GM04504 (cell line): Measurements from ENCODE around the gene PARD6B.
A peak's percentile ranks its signal among the peaks of the same experiment; 100 is the strongest.

Experiments used
- DNase-seq: peaks from one replicate; pipeline ENCODE4 v3.0.0-alpha.2; 2012; ENCODE audit warnings: low read depth

The PARD6B gene

DNA sequence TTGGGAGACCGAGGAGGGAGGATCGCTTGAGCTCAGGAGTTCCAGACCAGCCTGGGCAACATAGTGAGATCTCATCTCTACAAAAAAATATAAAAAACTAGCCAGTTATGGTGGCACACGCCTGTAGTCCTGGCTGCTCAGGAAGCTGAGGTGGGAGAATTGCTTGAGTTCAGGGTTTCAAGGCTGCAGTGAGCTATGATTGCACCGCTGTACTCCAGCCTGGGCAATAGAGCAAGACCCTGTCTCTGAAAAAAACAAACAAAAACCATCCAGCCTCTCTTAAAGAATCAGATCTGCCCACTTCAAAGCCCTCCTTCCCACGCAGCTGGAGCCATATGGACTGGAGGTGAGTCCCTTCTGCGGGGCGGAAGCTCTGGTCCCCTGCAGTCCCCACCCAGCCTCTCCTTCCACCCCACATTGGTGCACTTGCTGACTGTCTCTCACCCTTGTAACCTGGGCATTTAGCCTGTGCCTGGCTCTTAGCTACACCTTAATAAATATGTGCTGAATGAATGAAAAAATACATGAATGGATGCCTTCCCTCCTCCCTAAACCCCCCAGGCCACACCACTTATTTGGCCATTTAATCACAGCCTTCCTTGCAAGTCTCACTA, 7.2 kb upstream of the PARD6B start:
- DNase-seq: no peak

GRCh38 chr20:50724851-50725723, 6.3 kb upstream of the PARD6B start:
- peak; percentile 89 for DNase-seq

- no peak for DNase-seq
These were observed 5.7 kb upstream of the PARD6B start for GRCh38 chr20:50725724-50726005.

- DNase-seq: no peak
These were observed 4.2 kb upstream of the PARD6B start for GRCh38 chr20:50726955-50727791.

GRCh38 chr20:50727792-50728485, 3.4 kb upstream of the PARD6B start:
- DNase-seq: no peak

DNA sequence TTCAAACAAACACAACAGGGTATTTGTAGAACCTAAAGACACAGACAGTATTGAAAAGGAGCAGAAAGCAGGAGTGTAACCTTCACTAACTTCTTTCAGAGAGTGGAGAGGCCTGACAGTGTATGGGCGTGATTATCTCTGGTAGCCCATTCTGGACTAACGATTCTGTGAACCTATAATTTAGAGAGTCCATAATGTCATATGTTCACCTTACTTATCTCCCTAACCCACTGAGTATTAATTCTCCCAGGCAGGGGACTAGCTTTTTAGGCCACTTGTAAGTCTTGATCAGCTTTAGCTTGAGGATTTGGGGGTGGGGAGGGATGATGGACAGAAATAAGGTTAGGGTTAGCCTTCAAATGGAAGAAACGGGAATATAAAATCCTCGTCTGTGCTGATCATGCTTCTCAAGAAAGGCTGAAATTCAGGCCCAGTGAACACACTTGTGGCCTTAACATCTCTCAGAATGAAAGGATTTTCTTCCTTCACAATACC, 2.8 kb upstream of the PARD6B start:
- DNase-seq: no peak

- DNase-seq: no peak
These were observed 2.2 kb upstream of the PARD6B start for GRCh38 chr20:50728981-50729874.

DNA sequence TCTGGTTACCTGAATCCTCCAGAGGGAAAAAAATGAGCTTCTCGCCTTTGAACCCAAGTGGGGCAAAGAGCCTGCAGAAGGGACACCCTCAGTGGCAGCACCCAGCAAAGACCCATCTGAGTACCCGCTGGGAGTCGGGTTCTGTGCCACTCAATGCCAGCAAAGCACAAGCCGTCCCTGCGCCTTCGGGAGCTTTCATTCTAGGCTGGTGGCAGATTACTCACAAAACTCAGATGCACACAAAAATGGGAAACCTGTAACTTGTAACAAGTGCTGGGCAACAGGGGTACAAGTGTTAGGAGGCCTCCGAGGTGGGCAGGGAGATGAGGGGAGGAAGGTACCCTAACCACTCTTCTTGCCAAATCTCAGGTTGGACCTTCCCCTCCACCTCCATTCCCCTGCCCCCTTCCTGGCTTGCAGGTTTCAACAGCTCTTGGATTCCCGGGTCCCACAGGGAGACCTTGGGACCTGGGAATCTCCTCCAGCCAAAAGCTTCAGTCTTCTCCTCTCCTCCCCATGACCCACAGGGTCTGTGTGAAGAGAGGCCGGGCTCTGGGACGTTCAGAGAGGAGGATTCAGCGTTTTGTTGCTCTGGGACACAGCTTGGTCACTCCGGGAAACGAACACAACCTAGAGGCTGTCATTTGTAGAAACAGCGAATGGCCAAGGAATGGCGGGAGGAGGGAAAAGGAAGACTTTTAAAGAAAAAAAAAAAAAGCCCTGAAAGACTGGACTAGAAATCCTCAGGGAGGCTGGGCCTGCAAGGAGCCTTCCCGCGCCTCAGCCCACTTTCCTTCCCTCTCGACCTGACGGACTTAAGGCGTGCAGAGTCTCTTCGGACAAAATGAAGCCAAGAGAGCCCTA, 1.2 kb upstream of the PARD6B start:
- DNase-seq: no peak

GRCh38 chr20:50730765-50731054, 670 bp upstream of the PARD6B start:
- DNase-seq: no peak

DNA sequence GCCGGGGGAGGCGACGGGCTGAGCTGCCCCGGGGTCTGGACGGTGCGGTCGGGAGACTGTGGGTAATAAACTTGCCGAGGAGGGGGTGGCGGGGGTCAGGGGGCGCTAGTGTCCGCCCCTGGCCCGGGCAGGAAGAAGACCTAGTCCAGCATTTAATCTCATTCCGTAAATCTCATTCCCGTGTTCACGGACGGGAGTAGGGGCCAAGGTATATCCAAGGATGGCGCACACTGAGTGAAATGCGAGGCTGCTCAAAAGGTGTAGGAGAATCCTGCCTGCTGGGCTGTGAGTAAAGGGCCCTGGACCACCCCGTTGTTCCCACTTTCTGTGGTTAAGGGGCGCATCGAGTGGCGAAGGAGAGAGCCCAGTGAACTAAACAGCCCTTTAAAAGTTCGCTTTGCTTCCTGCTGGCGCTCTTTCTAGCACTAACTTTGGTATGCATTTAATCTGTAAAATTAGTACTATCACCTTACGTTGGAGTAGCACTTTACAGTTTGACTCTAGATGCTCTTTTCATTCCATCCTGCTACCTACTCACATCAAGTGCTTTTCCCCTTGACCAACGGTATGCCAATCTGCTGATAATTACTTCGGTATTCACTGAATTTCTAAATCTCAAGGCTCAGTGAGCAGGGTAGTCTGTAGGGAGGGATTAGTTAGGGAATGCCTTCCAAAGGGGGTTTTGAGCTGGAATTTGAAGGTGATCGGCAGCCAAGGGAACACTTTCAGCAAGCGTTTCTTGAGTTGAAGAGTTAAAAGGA, 730 bp downstream of the PARD6B start:
- no peak for DNase-seq

GRCh38 chr20:50733644-50734349, 2.4 kb downstream of the PARD6B start:
- DNase-seq: no peak

GRCh38 chr20:50734730-50735679, 3.6 kb downstream of the PARD6B start:
- DNase-seq: no peak

DNA sequence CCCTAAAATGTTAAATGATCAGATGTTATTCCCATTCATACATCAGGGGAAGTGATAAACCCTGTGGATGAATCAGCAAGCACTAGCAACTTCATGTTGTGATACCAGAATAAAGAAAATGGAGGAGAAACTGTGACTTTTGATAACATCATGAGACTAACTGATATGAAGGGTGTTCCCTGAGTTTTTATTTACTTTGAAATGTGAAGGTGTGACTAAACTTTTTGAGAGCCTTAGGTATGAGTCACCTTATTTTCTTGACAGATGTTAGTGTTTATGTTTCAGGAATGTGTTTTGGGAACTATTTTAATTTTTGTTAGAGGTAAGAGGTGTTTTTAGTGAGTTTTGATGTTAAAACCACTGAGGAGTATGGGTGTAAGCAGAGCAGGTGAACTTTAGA, 4.4 kb downstream of the PARD6B start:
- DNase-seq: no peak

- no peak for DNase-seq
These were observed 6.0 kb downstream of the PARD6B start for GRCh38 chr20:50737352-50737751.

GRCh38 chr20:50743087-50743486, 11.7 kb downstream of the PARD6B start:
- no peak for DNase-seq

- DNase-seq: peak; percentile 73
These were observed 12.9 kb downstream of the PARD6B start for GRCh38 chr20:50744143-50744792.

DNA sequence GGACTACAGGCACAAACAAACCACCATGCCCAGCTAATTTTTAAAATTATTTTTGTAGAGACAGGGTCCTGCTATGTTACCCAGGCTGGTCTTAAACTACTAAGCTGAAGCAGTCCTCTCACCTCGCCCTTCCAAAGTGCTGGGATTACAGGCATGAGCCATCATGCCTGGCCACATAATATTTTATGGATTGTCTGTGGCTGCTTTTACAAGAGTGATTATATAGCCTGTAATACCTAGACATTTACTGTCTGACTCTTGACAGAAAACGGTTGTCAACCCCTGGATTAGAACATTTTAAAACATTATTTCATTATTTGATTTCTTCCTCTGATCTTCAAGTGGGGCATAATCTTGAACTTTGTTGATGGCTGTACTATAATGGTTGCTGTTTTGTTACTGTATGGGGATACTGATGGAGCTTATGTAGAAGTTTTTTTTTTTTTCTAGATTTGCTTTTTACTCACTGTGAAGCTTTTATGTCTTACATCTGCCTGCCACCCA, 14.3 kb downstream of the PARD6B start:
- no peak for DNase-seq
